ENCODE data around the gene CCR6. TPM values are rescaled to one million over a fixed set of nuclear protein-coding genes. Genes with fewer than 3 reads are reported as not detected.

Gene CCR6
- total RNA-seq, 6 donors from 2014 or later: 0.34 to 1.9 (median 1.0) TPM; not detected in 3

DNA sequence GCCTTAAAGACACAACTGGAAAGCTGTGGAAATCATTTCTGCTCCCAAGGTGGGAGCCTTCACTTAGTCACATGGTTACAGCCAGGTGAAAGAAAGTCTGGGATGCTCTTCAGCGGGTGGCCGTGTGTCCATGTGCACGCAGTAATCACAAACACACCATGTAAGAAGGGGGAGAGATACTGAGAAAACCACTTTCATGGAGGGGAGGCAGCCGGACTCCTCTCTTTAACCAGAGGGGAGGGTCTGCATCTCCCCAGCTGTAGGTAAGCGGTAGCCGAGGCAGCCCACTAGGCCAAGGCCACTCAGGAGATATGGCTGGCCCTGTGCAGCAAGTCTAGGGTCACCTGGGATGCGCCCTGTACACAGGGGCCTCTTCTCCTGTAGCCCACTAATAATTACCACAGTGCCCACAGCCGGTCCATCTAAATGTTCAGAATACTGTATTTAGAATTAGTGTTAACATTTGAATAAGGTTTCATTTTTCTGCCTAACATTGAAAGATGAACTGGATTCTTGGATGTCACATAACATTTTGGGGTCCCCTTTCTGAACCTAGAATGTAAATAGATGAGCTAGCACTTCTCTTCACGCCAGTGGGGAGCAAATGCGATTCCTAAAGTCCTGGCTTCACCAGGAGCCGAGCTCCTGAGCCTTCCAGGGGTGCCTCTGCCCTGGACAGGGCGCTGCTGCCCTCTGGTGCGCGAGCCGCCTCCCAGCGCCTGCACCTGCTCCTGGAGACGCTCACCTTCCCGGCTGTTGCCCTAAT lies 19.0 kb downstream of the CCR6 start:
- 50 to 59% methylated on average over 13 to 18 of the region's 18 CpGs for WGBS, 2 donors
- no peak overlapping the region for H3K4me3 ChIP-seq
- H3K36me3 ChIP-seq: no peaks in the 10 kb centered on the region
- H3K9me3 ChIP-seq: no peaks in the 10 kb centered on the region
- ATAC-seq (ENCODE audit: low FRiP score in 2 of 2) (peak in 1 of 2 donors; percentile 73), DNase-seq (peak; percentile 46 to 90)
- no peak overlapping the region for H3K27ac ChIP-seq
- TF ChIP-seq EP300 (IDR thresholded peaks at IDR 0.05): no peak
- TF ChIP-seq, protein P1, sequence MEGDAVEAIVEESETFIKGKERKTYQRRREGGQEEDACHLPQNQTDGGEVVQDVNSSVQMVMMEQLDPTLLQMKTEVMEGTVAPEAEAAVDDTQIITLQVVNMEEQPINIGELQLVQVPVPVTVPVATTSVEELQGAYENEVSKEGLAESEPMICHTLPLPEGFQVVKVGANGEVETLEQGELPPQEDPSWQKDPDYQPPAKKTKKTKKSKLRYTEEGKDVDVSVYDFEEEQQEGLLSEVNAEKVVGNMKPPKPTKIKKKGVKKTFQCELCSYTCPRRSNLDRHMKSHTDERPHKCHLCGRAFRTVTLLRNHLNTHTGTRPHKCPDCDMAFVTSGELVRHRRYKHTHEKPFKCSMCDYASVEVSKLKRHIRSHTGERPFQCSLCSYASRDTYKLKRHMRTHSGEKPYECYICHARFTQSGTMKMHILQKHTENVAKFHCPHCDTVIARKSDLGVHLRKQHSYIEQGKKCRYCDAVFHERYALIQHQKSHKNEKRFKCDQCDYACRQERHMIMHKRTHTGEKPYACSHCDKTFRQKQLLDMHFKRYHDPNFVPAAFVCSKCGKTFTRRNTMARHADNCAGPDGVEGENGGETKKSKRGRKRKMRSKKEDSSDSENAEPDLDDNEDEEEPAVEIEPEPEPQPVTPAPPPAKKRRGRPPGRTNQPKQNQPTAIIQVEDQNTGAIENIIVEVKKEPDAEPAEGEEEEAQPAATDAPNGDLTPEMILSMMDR (IDR thresholded peaks at IDR 0.05): peak in 5 of 6 experiments; percentile 25 to 70 (median 56)
- no peak for TF ChIP-seq POLR2A (IDR thresholded peaks at IDR 0.05)
- no peak for TF ChIP-seq POLR2AphosphoS5 (IDR thresholded peaks at IDR 0.05)
- H3K4me1 ChIP-seq: peaks cover 0 to 4% (median 1%) of the 10 kb centered on the region in 4 donors
- H3K27me3 ChIP-seq: no peaks in the 10 kb centered on the region

DNA sequence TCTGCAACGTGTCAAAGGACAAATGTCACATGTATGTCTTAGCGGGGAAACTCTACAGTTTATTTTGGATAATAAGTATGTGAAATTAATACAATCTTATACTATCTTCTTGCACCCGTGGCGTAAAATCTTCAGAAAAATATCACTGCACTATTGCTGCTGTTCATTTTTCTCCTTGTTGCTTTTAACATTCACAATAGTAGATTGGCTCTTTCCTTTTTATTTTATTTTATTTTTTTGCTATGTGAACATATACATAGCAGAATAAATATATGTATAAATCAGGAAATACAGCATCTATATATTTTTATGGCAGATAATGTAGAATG lies 19.5 kb downstream of the CCR6 start:
- no peak for ATAC-seq (ENCODE audit: low FRiP score in 2 of 2)
- 31 to 44% methylated on average over 4 of the region's 4 CpGs for WGBS, 2 donors

DNA sequence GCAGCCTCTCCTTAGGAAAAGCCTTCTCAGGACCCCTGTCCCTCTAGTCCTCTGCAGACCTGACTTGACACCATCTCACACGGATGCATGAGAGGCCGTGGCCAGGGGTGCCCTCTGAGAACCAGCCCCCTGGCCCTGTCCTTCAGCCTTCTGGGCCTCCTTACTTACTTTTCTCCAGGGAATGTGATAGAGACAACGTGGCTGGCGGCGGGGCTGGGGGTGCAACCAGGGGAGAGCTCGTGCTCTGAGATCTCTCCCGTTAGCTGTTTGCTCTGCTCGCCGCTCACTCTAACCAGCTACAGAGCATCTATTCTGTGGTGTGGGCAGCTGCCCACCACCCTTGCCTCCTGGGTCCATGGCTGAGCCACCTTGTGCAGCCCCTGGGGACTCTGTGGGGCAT lies 20.1 kb downstream of the CCR6 start:
- H3K36me3 ChIP-seq: no peaks in the 10 kb centered on the region
- no peaks in the 10 kb centered on the region for H3K27me3 ChIP-seq
- H3K4me1 ChIP-seq: peaks cover 0 to 4% (median 1%) of the 10 kb centered on the region in 4 donors
- DNase-seq (no peak), ATAC-seq (ENCODE audit: low FRiP score in 2 of 2) (no peak)
- TF ChIP-seq POLR2AphosphoS5 (IDR thresholded peaks at IDR 0.05) (no peak), EP300 (IDR thresholded peaks at IDR 0.05) (no peak), POLR2A (IDR thresholded peaks at IDR 0.05) (no peak)
- TF ChIP-seq, protein P1 (IDR thresholded peaks at IDR 0.05): no peak
- H3K27ac ChIP-seq: no peak overlapping the region
- H3K4me3 ChIP-seq: no peak overlapping the region
- 88 to 94% methylated on average over 8 to 9 of the region's 9 CpGs for WGBS, 2 donors
- no peaks in the 10 kb centered on the region for H3K9me3 ChIP-seq

More for the DNA sequence above, 19.5 kb downstream of the CCR6 start:
- Histone ChIP-seq H3K27ac (no peak overlapping the region), H3K36me3 (no peaks in the 10 kb centered on the region), H3K9me3 (no peaks in the 10 kb centered on the region), H3K4me1 (peaks cover 0 to 4% (median 1%) of the 10 kb centered on the region in 4 donors), H3K27me3 (no peaks in the 10 kb centered on the region), H3K4me3 (no peak overlapping the region)
- DNase-seq: no peak
- TF ChIP-seq POLR2AphosphoS5 (IDR thresholded peaks at IDR 0.05): no peak
- no peak for TF ChIP-seq EP300 (IDR thresholded peaks at IDR 0.05)
- TF ChIP-seq POLR2A (IDR thresholded peaks at IDR 0.05): no peak
- TF ChIP-seq, protein P1 (IDR thresholded peaks at IDR 0.05): no peak

DNA sequence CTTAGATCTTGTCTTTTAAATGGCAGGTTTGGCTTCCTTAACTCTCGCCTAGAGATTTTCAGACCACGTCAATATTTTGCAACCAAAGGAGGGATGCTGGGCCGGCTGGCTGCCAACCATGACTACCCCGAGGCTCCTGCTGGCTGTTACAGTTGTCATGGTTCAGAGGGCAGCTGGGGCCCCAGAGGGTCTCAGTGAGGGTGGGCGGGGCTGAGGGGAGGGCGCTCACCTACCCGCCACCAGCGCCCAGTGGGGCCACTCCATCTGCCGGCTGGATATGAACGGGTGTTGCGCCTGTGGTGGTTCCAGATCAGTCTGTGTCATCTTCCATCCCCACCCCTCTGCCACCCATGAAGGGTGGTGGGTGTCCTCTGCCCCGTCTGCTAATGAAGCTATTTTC lies 22.6 kb downstream of the CCR6 start:
- Histone ChIP-seq H3K27ac (no peak overlapping the region), H3K4me3 (no peak overlapping the region), H3K36me3 (no peaks in the 10 kb centered on the region), H3K9me3 (no peaks in the 10 kb centered on the region), H3K27me3 (no peaks in the 10 kb centered on the region), H3K4me1 (peaks cover 0 to 4% (median 1%) of the 10 kb centered on the region in 4 donors)
- DNase-seq: no peak
- TF ChIP-seq POLR2AphosphoS5 (IDR thresholded peaks at IDR 0.05) (no peak), EP300 (IDR thresholded peaks at IDR 0.05) (no peak), POLR2A (IDR thresholded peaks at IDR 0.05) (no peak)
- TF ChIP-seq, protein P1 (IDR thresholded peaks at IDR 0.05): no peak
- 82 to 85% methylated on average over 7 to 9 of the region's 12 CpGs for WGBS, 2 donors
- no peak for ATAC-seq (ENCODE audit: low FRiP score in 2 of 2)

DNA sequence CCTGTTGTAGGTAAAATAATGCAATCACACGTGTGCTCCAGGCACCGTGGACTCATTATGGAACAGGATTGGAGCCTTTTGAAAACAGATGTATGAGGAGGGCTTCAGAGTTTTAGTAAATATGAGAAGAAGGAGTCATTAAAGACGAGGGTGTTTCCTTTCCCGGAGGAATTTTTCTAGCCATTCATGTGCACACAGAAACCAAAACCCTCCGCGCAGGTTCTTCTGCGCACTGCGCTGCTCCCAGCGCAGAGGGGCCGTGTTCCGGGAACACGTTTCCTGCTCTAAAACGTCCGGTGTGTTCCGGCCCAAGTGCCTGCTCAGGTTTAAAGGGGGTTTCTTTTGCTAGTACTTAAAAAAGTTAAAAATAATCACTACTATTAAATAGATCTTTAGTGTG lies 23.2 kb downstream of the CCR6 start:
- TF ChIP-seq, protein P1 (IDR thresholded peaks at IDR 0.05): no peak
- TF ChIP-seq POLR2A (IDR thresholded peaks at IDR 0.05) (no peak), EP300 (IDR thresholded peaks at IDR 0.05) (no peak), POLR2AphosphoS5 (IDR thresholded peaks at IDR 0.05) (no peak)
- Histone ChIP-seq H3K27ac (no peak overlapping the region), H3K9me3 (no peaks in the 10 kb centered on the region), H3K4me3 (peak overlapping the region in 2 of 4 donors; percentile 8 to 34), H3K27me3 (no peaks in the 10 kb centered on the region), H3K4me1 (peaks cover 0 to 4% (median 1%) of the 10 kb centered on the region in 4 donors), H3K36me3 (no peaks in the 10 kb centered on the region)
- WGBS, 2 donors: 71 to 78% methylated on average over 15 of the region's 15 CpGs
- DNase-seq (no peak), ATAC-seq (ENCODE audit: low FRiP score in 2 of 2) (no peak)

Data from upper lobe of left lung (tissue), 6 donors.